GM18508 (cell line): Measurements from ENCODE around the gene CNKSR1.

Source experiments
- ATAC-seq: cut with Tn5 transposase; IDR thresholded peaks from one replicate; pipeline ENCODE4 v1.9.1; 2021; ENCODE audit warnings: moderate number of reproducible peaks; ENCODE audit not compliant: insufficient read depth, unreplicated experiment

CNKSR1 gene

GRCh38 chr1:26182383-26182696, 5.0 kb downstream of the CNKSR1 start:
- ATAC-seq = no peak

GRCh38 chr1:26184086-26184485, 6.8 kb downstream of the CNKSR1 start:
- no peak for ATAC-seq

GRCh38 chr1:26184883-26185282, 7.6 kb downstream of the CNKSR1 start:
- ATAC-seq = no peak

- no peak for ATAC-seq
Observed at GRCh38 chr1:26187882-26188281, 10.6 kb downstream of the CNKSR1 start.

- no peak for ATAC-seq
Observed at GRCh38 chr1:26188477-26188876, 11.2 kb downstream of the CNKSR1 start.

- ATAC-seq = no peak
Observed at GRCh38 chr1:26189331-26189730, 12.0 kb downstream of the CNKSR1 start.

GRCh38 chr1:26189751-26190275, 12.5 kb downstream of the CNKSR1 start:
- ATAC-seq = no peak

GRCh38 chr1:26190373-26190987, 13.2 kb downstream of the CNKSR1 start, which contains the start of gene CATSPER4:
CATSPER4 (plus strand) TSS chr1:26190602; CDS start chr1:26190628, 26 bp downstream.
- ATAC-seq = no peak

- no peak for ATAC-seq
Observed at GRCh38 chr1:26191739-26192138, 14.4 kb downstream of the CNKSR1 start.

- no peak for ATAC-seq
Observed at GRCh38 chr1:26195805-26196204, 18.5 kb downstream of the CNKSR1 start.

- no peak for ATAC-seq
Observed at GRCh38 chr1:26197301-26197700, 20.0 kb downstream of the CNKSR1 start.

GRCh38 chr1:26197813-26198212, 20.5 kb downstream of the CNKSR1 start:
- ATAC-seq = no peak

GRCh38 chr1:26200413-26200812, 23.1 kb downstream of the CNKSR1 start:
- no peak for ATAC-seq

- no peak for ATAC-seq
Observed at GRCh38 chr1:26203642-26204318, 26.5 kb downstream of the CNKSR1 start.

GRCh38 chr1:26210147-26210870, 33.0 kb downstream of the CNKSR1 start:
- no peak for ATAC-seq

GRCh38 chr1:26212726-26213125, 35.4 kb downstream of the CNKSR1 start:
- no peak for ATAC-seq

- ATAC-seq = no peak
Observed at GRCh38 chr1:26213335-26213905, 36.1 kb downstream of the CNKSR1 start.

GRCh38 chr1:26215246-26215645, 38.0 kb downstream of the CNKSR1 start:
- no peak for ATAC-seq

GRCh38 chr1:26218906-26219494, 41.7 kb downstream of the CNKSR1 start:
- no peak for ATAC-seq

GRCh38 chr1:26220199-26220912, 43.1 kb downstream of the CNKSR1 start:
- ATAC-seq = no peak
